ENCODE results near the gene LRRC10.

DNA sequence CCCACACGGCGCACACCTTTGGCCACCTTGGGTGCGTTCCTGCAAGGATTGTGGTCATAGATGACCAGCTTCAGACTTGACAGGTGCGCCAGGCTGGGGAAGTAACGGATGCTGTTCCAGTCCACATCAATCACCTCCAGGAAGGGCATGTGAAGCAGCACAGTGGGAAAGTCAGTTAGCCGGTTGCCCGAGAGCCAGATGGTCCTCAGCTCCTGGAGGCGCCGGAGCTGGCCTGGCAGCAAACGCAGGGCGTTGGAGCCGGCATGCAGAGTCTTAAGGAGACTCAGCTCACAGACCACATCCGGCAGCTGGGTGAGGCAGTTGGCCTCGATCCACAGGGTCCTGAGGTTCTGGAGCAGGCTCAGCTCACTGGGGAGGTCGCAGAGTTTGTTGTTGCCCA lies 581 bp downstream of the LRRC10 start:
- TF ChIP-seq, protein P1, sequence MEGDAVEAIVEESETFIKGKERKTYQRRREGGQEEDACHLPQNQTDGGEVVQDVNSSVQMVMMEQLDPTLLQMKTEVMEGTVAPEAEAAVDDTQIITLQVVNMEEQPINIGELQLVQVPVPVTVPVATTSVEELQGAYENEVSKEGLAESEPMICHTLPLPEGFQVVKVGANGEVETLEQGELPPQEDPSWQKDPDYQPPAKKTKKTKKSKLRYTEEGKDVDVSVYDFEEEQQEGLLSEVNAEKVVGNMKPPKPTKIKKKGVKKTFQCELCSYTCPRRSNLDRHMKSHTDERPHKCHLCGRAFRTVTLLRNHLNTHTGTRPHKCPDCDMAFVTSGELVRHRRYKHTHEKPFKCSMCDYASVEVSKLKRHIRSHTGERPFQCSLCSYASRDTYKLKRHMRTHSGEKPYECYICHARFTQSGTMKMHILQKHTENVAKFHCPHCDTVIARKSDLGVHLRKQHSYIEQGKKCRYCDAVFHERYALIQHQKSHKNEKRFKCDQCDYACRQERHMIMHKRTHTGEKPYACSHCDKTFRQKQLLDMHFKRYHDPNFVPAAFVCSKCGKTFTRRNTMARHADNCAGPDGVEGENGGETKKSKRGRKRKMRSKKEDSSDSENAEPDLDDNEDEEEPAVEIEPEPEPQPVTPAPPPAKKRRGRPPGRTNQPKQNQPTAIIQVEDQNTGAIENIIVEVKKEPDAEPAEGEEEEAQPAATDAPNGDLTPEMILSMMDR (IDR thresholded peaks at IDR 0.05) = no peak
- no peak for TF ChIP-seq POLR2A (IDR thresholded peaks at IDR 0.05)
- TF ChIP-seq EP300 (IDR thresholded peaks at IDR 0.05) = no peak

All from suprapubic skin (tissue), 3 donors.